Measurements from ENCODE around the gene ATP1A1. TPM values are rescaled to one million over a fixed set of nuclear protein-coding genes. Genes with fewer than 3 reads are reported as not detected.

The ATP1A1 gene
- total and polyA plus RNA-seq, 9 of the 15 experiments (the other 6 are each of a cell fraction or from before 2014, with no cell fraction given), result 99.3 to 513 (median 234) TPM

- TF ChIP-seq NKRF (IDR thresholded peaks at IDR 0.05; ENCODE audit: borderline replicate concordance) (0 out of 2 replicates have a peak, but pooled peaks have one; percentile 3), ATF2 (CRISPR knock-in tag; IDR thresholded peaks at IDR 0.05) (no peak), MAFK (IDR thresholded peaks at IDR 0.05; ENCODE audit: low read length) (0 out of 2 replicates have a peak, but pooled peaks have one; percentile 2), BCLAF1 (IDR thresholded peaks at IDR 0.05; ENCODE audit: borderline replicate concordance in 1 of 2, control insufficient read depth in 1 of 2, low read depth in 2 of 2, low read length in 1 of 2) (no peak)
Measured at GRCh38 chr1:116374353-116375147, 1.5 kb downstream of the ATP1A1 start (continued).
